ENCODE data around the gene PTPN5. TPM values are rescaled to one million over a fixed set of nuclear protein-coding genes. Genes with fewer than 3 reads are reported as not detected.

Gene PTPN5
- total RNA-seq, 1 experiment from 2014 or later = not detected

DNA sequence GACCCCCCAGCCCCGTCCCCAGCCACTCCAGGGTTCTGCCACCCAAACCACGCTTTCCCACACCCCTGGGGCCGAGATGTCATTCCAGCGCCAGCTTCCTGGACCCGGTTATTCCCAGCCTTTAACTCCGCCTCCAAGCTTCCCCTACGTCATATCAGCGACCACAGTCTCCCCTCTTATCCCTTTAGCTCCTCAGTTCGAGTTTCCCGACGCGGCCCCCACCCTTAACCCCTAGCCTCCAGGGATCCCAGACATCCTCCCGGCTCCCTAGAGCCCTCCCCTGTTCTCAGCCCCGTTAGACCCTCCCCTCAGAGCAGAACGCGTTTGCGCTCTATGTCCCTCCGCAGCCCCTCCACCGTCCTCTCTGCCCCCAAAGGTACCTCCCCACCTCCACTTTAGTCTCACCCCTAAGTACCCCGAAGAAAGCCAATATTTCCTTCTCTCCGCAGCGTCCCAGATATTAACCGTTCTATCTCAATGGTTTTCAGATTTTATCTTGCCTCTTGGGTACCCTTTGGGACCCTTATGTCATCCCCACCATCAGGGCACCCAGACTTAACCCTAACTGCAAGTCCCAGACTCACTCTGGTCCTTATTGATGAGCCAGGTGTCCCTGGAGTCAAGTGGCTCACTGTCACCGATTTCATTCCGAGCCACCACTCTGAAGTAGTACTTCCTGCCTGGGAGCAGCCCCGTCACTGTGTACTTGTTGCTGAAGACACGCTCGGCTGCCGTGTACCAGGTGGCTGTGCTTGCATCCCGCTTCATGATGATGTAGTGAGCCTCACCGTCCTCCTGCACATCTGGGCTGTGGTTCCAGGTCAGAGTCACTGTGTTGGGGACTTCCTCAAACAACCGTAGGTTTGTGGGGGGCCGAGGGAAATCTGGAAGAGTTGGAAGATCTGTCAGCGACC is 85.0 kb downstream of the PTPN5 start:
- Histone ChIP-seq H3K4me3 (no peak overlapping the region), H3K36me3 (no peaks in the 10 kb centered on the region), H3K27me3 (no peaks in the 10 kb centered on the region), H3K9me3 (no peaks in the 10 kb centered on the region)
- DNase-seq = no peak

DNA sequence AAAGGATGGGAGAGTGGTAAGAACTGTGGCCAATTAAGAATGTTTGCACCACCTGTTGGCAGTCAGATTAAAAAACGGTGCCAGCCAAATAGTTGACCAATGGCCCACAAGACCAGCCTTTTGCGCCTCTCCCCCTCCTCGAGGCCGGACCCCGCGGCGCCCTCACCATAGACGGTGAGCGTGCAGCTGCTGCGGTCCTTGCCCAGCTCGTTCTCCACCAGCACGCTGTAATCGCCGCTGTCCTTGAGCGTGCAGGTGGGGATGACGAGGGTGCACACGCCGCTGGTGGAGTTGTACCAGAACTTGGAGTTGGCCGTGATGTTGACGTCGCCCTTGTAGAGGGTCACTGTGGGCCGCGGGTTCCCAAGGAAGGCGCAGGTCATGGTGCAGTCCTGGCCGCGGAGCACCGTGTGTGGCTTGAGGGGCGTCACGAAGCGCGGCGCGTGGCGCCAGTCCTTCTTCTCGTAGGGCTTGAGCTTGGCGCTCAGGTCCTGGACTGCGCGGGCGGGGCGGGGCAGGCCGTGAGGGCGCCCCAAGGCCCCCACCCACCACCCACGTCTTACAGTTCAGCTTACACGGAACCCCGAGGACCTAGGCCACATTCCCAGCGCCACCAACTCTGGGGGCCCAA is 85.8 kb downstream of the PTPN5 start:
- no peak for DNase-seq
- H3K36me3 ChIP-seq = no peaks in the 10 kb centered on the region
- no peaks in the 10 kb centered on the region for H3K27me3 ChIP-seq
- H3K4me3 ChIP-seq = no peak overlapping the region
- H3K9me3 ChIP-seq = no peaks in the 10 kb centered on the region

DNA sequence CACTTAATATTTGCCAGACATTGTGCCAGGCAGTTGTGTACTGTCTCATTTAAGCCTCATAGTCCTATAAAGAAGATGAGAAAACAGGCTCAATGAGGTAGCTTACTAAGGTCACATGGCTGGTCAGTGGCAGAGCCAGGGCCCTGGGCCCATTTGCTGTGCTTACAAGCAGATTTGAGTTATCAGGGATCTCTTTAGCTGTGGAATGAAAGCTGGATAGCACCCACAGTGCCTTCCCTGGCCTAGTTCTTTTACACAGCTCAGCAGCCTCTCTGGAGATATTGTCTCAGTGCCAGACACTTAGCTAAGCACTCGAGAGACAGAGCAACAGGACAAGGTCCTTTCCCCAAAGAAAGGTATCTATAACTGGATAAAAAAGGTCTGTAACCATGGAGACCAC is 86.9 kb downstream of the PTPN5 start:
- Histone ChIP-seq H3K9me3 (no peaks in the 10 kb centered on the region), H3K4me3 (no peak overlapping the region), H3K27me3 (no peaks in the 10 kb centered on the region), H3K36me3 (no peaks in the 10 kb centered on the region)
- DNase-seq = no peak

DNA sequence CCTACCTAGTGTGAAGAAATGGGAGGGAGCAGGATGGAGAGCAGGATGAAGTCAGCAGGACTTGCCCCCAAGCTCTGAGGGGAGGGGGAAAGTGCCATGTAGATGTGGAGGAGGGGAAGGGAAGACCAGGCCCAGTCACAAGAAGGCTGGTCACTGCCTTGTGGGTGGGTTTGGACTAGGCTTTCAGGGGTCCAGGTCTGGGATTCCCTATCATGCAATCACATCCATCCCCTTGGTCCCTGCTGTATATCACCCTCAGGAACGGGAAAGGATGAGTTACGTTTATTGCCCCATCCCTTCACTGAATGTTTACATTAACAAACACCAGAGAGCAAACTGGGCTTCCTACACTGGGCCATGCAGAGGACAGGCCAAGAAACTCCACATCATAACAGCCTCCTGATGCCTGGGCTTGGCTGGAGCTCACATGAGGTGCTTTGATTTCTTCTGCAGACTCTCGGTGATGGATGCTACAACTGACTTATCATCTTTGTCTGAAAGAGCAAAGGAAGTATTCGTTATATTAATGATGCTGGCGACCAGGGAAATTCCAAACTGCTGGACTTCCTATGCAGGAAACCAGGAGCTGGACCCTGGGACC is 87.5 kb downstream of the PTPN5 start:
- Histone ChIP-seq H3K9me3 (no peaks in the 10 kb centered on the region), H3K36me3 (no peaks in the 10 kb centered on the region), H3K4me3 (no peak overlapping the region), H3K27me3 (no peaks in the 10 kb centered on the region)
- DNase-seq = no peak

DNA sequence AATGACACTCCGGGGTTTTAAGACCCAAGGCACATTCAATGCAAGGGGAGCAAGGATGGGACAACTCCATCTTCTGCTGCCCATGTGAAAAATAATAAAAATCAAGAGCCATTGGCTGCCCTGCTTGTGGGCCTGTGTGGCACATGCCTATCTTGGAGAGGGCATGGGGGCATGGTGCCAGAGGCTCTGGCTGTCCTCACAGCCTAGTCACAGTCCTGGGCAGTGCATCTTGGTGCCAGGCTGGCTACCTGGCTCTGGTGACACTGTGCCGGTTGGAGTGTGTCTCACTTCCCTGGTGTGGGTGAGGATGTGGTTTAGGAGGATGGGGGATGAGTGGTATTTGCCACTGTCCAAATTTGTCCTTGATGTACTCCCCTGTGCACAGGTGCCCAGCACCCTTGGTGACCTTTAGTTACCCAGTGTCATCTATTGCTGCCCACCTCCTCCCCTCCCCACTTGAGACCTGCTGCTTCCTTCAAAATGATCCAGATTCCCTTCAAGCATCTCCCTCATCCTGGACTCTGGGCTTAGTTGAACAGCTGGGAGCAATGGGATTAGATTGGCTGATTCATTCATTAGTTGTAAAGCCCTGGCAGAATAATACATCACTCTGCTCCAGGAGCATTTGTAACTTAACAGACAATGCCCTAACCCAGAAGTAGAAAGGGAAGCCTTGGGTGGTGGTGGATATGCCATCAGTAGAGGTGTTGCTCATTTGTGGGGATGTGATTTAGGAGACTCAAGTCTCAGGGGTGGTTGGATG is 88.4 kb downstream of the PTPN5 start:
- H3K36me3 ChIP-seq = no peaks in the 10 kb centered on the region
- H3K9me3 ChIP-seq = no peaks in the 10 kb centered on the region
- DNase-seq = no peak
- no peak overlapping the region for H3K4me3 ChIP-seq
- H3K27me3 ChIP-seq = no peaks in the 10 kb centered on the region

DNA sequence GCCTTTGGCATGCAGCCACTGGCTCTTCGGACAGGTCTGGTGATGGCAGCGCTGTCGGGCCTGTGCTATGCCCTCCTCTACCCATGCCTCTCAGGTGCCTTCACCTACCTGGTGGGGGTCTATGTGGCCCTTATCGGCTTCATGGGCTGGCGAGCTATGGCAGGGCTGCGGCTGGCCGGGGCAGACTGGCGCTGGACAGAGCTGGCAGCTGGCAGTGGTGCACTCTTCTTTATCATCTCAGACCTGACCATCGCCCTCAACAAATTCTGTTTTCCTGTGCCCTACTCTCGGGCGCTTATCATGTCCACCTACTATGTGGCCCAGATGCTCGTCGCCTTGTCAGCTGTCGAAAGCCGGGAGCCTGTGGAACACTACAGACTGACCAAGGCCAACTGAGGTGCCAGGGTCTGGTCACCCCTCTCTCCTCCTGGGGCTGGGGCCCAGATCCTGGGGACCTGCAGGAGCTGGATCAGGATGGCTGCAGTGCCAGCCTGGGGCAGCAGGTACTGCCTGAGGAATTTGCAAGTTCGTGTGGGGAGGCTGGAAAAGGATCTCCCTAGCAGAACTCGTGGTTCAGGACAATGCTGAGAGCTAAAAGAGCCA is 89.9 kb downstream of the PTPN5 start:
- no peaks in the 10 kb centered on the region for H3K36me3 ChIP-seq
- no peak for DNase-seq
- H3K4me3 ChIP-seq = no peak overlapping the region
- H3K27me3 ChIP-seq = no peaks in the 10 kb centered on the region
- H3K9me3 ChIP-seq = no peaks in the 10 kb centered on the region

DNA sequence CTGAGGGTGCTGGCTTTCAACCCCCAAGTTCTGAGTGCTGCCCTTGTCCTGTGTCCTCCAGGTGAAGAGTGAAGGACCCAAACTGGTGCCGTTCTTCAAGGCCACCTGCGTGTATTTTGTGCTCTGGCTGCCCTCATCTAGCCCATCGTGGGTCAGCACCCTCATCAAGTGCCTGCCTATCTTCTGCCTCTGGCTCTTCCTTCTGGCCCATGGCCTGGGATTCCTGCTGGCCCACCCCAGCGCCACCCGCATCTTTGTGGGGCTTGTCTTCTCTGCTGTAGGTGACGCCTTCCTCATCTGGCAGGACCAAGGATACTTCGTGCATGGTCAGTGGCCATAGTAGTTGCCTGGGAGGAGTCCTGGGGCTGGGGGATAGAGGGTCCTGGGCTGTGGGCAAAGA is 90.7 kb downstream of the PTPN5 start:
- no peaks in the 10 kb centered on the region for H3K9me3 ChIP-seq
- H3K4me3 ChIP-seq = no peak overlapping the region
- no peak for DNase-seq
- no peaks in the 10 kb centered on the region for H3K27me3 ChIP-seq
- no peaks in the 10 kb centered on the region for H3K36me3 ChIP-seq

DNA sequence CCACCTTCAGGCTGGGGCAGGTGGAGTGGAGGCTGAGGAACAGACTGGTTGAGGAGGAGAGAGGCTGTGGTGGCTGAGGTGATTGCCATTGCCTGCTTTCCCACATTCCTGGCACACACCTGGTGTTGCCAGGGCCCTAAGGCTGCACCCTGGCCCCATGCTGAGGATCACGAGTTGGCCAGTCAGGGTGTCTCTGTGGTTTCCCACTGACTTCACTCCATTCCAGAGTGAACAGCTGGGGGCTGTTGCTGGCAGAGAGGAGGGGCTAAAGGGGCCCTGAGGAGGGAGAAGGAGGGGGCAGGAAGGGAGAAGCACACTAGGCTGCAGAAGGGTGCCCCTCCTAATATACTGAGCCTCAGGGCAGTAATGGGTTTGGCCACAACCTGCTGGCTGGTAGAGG is 91.2 kb downstream of the PTPN5 start:
- Histone ChIP-seq H3K27me3 (no peaks in the 10 kb centered on the region), H3K36me3 (no peaks in the 10 kb centered on the region), H3K4me3 (no peak overlapping the region), H3K9me3 (no peaks in the 10 kb centered on the region)
- DNase-seq = peak; percentile 16

DNA sequence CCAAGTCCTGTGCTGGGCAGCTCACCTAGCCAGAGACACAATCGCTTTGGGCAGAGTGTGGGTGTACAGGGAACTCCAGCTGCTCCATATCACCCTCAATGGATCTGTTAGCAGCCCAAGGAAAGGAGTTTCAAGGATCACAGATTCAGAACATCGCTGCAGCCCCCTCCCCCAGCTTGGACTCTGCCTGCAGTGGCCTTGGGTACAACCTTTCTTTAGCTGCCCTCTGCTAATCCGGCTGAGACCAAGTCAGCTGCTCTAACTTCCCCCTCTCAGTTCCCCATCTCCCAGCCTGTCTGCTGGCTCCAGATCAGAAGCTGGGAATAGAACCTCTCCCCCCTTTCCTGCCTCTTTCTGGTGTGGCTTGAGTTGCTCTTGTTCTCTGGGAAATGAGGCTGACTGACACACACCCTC is 91.7 kb downstream of the PTPN5 start:
- Histone ChIP-seq H3K4me3 (no peak overlapping the region), H3K27me3 (no peaks in the 10 kb centered on the region), H3K9me3 (no peaks in the 10 kb centered on the region), H3K36me3 (no peaks in the 10 kb centered on the region)
- no peak for DNase-seq

DNA sequence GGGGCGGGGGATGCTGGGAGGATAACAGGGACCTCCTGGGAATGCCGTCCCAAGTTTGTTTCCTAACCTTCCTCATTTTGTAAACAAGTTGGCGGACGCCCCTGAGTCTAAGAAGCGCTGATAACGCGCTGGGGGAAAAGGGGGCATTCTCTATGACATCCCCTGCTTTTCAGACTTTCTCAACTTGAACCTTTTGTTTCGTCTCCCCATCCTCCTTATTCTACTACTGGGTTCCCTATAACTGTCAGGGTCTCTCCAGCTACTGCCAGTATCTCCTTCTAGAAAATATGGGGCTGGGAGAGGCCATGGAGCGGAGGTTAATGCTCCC is 92.4 kb downstream of the PTPN5 start:
- DNase-seq = no peak
- H3K27me3 ChIP-seq = no peaks in the 10 kb centered on the region
- no peaks in the 10 kb centered on the region for H3K9me3 ChIP-seq
- no peaks in the 10 kb centered on the region for H3K36me3 ChIP-seq
- peak overlapping the region; percentile 50 for H3K4me3 ChIP-seq

DNA sequence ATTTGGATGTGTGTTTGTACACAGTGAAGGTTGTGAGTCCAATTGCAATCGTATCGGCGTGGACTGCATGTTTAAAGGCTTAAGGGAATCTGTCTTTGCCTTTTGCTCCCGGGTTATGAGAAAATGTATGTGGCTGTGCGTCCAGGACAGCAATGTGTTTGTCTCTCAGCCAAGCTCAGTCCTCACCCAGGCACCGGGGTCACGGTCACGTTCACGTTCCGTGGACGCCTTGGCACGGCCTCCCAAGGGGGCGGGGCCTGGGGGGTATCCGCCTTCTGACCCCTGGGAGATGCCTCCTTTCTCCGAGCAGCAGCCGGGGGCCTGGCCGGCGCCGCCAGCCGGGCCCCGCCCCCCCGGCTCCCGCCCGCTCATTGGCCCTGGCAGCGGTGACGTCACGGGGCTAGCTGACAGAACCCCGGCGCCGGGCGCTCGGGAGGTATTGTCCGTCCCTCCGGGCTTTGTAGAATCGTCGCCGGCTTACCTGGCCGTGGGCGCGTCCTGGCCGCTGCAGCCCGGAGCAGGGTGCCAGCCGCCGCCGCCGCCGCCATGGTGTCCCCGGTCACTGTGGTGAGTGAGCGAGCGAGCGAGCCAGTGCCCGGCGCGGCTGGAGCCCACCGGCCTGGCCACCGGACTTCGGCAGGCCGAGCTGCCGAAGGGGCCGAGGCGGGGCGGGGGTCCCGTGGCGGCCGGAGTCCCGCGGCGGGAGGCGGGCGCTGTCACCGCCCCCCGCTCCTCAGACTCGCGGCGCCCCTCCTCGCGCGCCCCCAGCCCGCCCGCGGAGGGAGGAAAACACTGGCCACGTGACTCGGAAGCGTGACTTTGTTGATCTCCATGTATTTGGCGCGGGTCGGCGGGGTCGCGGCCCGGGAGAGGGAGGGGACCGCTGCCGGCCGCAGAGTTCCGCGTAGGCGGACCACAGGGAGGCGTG is 93.0 kb downstream of the PTPN5 start, which contains the start of gene TMEM86A:
Gene TMEM86A (plus strand): TSS at position 439 of the 928 bp plus-strand sequence. CDS start 108 bp downstream, at position 547.
- peak; percentile 71 for DNase-seq
- Histone ChIP-seq H3K9me3 (no peaks in the 10 kb centered on the region), H3K27me3 (no peaks in the 10 kb centered on the region)

DNA sequence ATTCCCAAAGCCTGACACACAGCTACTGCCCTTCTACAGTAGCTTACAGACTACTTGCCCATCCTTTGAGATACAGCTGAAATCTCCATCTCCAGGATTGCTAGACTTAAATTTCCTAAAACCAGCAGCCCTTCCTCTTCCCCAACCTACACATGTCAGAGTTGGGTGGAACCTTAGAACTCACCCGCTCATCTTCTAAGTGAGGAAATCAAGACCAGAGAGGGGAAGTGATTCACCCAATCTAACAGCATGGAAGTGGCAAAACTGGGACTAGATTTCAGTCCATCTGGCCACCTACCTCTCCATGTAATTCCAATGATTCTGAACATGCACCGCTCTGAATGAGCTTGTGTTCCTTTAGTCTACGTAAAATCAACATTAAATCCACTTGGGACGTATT is 94.0 kb downstream of the PTPN5 start:
- Histone ChIP-seq H3K36me3 (no peaks in the 10 kb centered on the region), H3K27me3 (no peaks in the 10 kb centered on the region), H3K4me3 (no peak overlapping the region), H3K9me3 (no peaks in the 10 kb centered on the region)
- no peak for DNase-seq

More for the DNA sequence above, 93.0 kb downstream of the PTPN5 start, which contains the start of gene TMEM86A:
- Histone ChIP-seq H3K36me3 (no peaks in the 10 kb centered on the region), H3K4me3 (peak within 1 kb of the TSS; percentile 50)

DNA sequence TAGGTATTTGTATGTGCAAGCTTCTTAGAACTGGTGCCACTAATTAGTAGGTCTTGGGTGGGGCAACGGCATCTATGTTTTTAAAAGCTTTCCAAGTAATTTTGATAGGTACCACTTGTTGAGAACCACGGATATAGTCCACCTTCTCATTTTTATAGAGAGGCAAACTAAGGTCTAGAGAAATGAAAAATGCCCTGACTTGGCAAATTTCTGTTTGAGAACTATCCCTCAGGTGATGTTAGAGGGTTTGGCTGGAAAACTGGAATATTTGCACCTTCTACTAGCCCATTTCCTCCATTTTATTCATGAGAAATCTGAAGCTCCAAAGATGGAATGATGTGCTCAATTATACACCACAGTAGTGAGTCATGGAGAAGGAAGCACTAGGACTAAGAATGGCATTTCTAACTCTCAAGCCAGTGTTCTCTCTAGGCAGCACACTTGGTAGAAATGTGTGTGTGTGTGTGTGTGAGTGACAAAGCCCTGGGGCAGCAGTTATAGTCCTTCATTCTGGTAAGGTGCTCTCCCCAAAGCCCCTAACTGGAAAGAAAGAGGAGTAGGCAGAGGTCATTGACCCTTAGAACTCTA is 94.9 kb downstream of the PTPN5 start:
- Histone ChIP-seq H3K36me3 (no peaks in the 10 kb centered on the region), H3K27me3 (no peaks in the 10 kb centered on the region), H3K4me3 (no peak overlapping the region), H3K9me3 (no peaks in the 10 kb centered on the region)
- no peak for DNase-seq

DNA sequence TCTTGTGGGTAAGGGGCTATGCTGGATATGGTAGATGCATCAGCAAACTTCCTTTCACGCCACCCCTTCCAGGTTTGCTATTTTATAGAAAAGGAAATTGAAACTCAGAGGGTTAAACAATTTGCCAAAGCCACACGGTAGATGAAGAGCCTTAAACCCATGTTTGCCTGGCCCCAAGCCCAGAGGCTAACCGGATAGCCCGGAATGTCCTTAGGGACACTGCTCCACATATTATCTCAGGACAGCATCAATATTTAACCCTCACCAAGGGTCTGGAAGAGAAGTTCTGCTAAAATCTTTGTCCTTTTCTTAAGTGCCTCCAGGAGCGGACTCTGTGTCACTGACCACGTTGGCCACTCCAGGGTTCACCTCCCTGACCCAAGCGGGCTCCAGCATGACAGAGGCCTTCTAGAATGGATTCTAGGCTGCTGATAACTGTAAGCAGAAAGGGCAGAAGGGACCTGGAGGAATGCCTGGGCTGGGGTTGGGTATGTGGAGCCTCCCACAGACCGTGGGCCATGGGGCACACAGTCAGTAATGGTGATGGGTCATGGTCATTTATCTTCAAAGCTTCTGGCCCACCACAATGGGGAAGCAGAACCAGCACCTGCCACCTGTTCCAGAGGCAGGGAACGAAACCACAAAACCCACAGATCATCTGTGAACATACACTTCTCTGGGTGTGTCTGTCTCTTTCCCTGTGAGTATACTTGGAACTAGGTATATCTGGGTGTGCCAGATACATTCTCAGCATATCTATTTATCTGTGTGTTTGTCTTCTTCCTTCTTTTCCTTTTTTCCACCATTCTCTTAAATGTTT is 98.4 kb downstream of the PTPN5 start:
- DNase-seq = no peak
- H3K4me3 ChIP-seq = no peak overlapping the region
- no peaks in the 10 kb centered on the region for H3K36me3 ChIP-seq
- H3K9me3 ChIP-seq = no peaks in the 10 kb centered on the region
- H3K27me3 ChIP-seq = no peaks in the 10 kb centered on the region
